K562 (cell line): ENCODE results near the gene ATXN1. TPM values are rescaled to one million over a fixed set of nuclear protein-coding genes. Genes with fewer than 3 reads are reported as not detected.

Experiments
- ATAC-seq: fragments of 200-7000 bp; cut with Tn5 transposase; 3 replicates; pipeline ENCODE4 v1.9.1; 2020; ENCODE audit warnings: moderate library complexity
- BruUV-seq: library from RNA; stranded (reverse); fragments of 400-500 nt; replicated peaks from 2 replicates; lab custom pipeline; 2021; lab: Mats Ljungman, UMichigan
- CTCF ChIA-PET: fragments of 300-600 bp; formaldehyde crosslinking; extraction: SDS; loops from one replicate; lab custom pipeline; 2021; ENCODE audit warnings: low intra/inter-chr PET ratio; lab: Yijun Ruan, JAX
- POLR2A ChIA-PET: fragments of 300-600, 350-650 bp; sonication (Branson Sonifier 250); formaldehyde crosslinking; extraction: SDS; loops from one replicate; lab custom pipeline; 2021; ENCODE audit warnings: antibody characterized with exemption, inconsistent platforms; lab: Yijun Ruan, JAX
- DNase-seq, 4 experiments: peaks; one replicate each; pipeline versions ENCODE4 v3.0.0 to v3.0.0-alpha.2; 2011 to 2018; ENCODE audit warnings: low spot score in 3 of 4, mixed read lengths in 3 of 4; ENCODE audit errors: extremely low read depth in 1 of 4
- FAIRE-seq: peaks from 2 replicates; lab custom pipeline; 2011; peaks lifted over from hg19 to GRCh38; lab: Jason Lieb, UNC
- H2AFZ ChIP-seq: 2 replicates; pipeline ENCODE4 v1.6.0; 2011; ENCODE audit warnings: low read depth, low read length, control low read depth, inconsistent platforms
- H3K27ac ChIP-seq: fragments of 200-600 bp; 3 replicates; pipeline ENCODE4 v1.8.0; 2011; ENCODE audit warnings: low read depth, mild to moderate bottlenecking, control low read depth, inconsistent platforms, low read length, moderate library complexity, mixed read lengths; ENCODE audit errors: extremely low read depth
- H3K27me3 ChIP-seq, 2 experiments: fragments of 300-600 bp in 1 of 2; 2 replicates in 1 of 2; 3 replicates in 1 of 2; pipeline versions ENCODE4 v1.6.0 to v1.8.0; 2011; ENCODE audit warnings: inconsistent platforms in 2 of 2, low read length in 2 of 2, mild to moderate bottlenecking in 1 of 2, mixed read lengths in 1 of 2, moderate library complexity in 1 of 2; ENCODE audit not compliant: control insufficient read depth in 2 of 2, insufficient read depth in 2 of 2
- H3K36me3 ChIP-seq: fragments of 300-600 bp; 3 replicates; pipeline ENCODE4 v1.8.0; 2011; ENCODE audit warnings: mild to moderate bottlenecking, low read length, inconsistent platforms; ENCODE audit not compliant: control insufficient read depth, insufficient read depth
- H3K4me1 ChIP-seq, 2 experiments: fragments of 200-600 bp in 1 of 2; replicated peaks in 1 of 2; 2 replicates in 1 of 2; 3 replicates in 1 of 2; pipeline versions ENCODE4 v1.5.1 to v1.8.0; 2011; ENCODE audit warnings: inconsistent platforms in 2 of 2, low read length in 2 of 2, mild to moderate bottlenecking in 1 of 2, mixed read lengths in 1 of 2, moderate library complexity in 1 of 2; ENCODE audit not compliant: control insufficient read depth in 2 of 2, insufficient read depth in 2 of 2
- H3K4me2 ChIP-seq: 2 replicates; pipeline ENCODE4 v1.6.1; 2011; ENCODE audit warnings: low read length, control low read depth, inconsistent platforms, mixed read lengths; ENCODE audit not compliant: insufficient read depth
- H3K4me3 ChIP-seq: fragments of 200-600 bp; sonication (generic), shearing (Covaris generic); 2 replicates; pipeline ENCODE4 v1.5.1; 2016; ENCODE audit warnings: control low read depth, inconsistent platforms
- H3K79me2 ChIP-seq: fragments of 200-600 bp; 3 replicates; pipeline ENCODE4 v1.8.0; 2011; ENCODE audit warnings: low read length, inconsistent platforms; ENCODE audit not compliant: control insufficient read depth, insufficient read depth
- H3K9ac ChIP-seq, 2 experiments: 2 replicates each; pipeline versions ENCODE4 v1.6.0 to v1.6.1; 2011; ENCODE audit warnings: low read depth in 2 of 2, low read length in 2 of 2, control low read depth in 1 of 2, inconsistent platforms in 1 of 2, mild to moderate bottlenecking in 1 of 2, mixed read lengths in 1 of 2; ENCODE audit not compliant: insufficient read depth in 1 of 2
- H3K9me1 ChIP-seq: one replicate; pipeline ENCODE4 v1.6.0; 2011; ENCODE audit warnings: inconsistent platforms, mild to moderate bottlenecking, low read length, moderate library complexity; ENCODE audit not compliant: control insufficient read depth, insufficient read depth
- H3K9me3 ChIP-seq: replicated peaks from 2 replicates; pipeline ENCODE4 v1.5.1; 2011; ENCODE audit warnings: low read depth, low read length, inconsistent platforms; ENCODE audit not compliant: control insufficient read depth, insufficient read depth
- H4K20me1 ChIP-seq: replicated peaks from 2 replicates; pipeline ENCODE4 v1.6.1; 2011; ENCODE audit warnings: low read length, inconsistent platforms, mixed read lengths; ENCODE audit not compliant: control insufficient read depth, insufficient read depth
- CTBP1 ChIP-seq: fragments of 450-650 bp; IDR thresholded peaks from 2 replicates; pipeline ENCODE4 v1.6.1; 2016; ENCODE audit warnings: borderline replicate concordance
- HDGF ChIP-seq: fragments of 450-650 bp; IDR thresholded peaks from 2 replicates; pipeline ENCODE4 v1.6.1; 2016
- KDM1A ChIP-seq, 2 experiments: fragments of 450-650 bp; IDR thresholded peaks; 2 replicates each; pipeline ENCODE4 v1.6.1; 2016; ENCODE audit warnings: mild to moderate bottlenecking in 2 of 2
- MAFF ChIP-seq: IDR thresholded peaks from 2 replicates; pipeline ENCODE4 v1.6.1; 2012; ENCODE audit warnings: low read length, improper control_type of control experiment
- MEF2A ChIP-seq: IDR thresholded peaks from 2 replicates; pipeline ENCODE4 v1.6.1; 2011; ENCODE audit warnings: low read depth, mild to moderate bottlenecking, low read length, moderate library complexity; ENCODE audit not compliant: control insufficient read depth
- PPARD ChIP-seq: fragments of 250-450 bp; sonication (Bioruptor Pico); IDR thresholded peaks from 2 replicates; pipeline ENCODE4 v1.8.0; 2022; ENCODE audit warnings: inconsistent platforms, mild to moderate bottlenecking, moderate library complexity
- SMARCC2 ChIP-seq: fragments of 450-650 bp; IDR thresholded peaks from 2 replicates; pipeline ENCODE4 v1.6.1; 2017; ENCODE audit warnings: antibody characterized with exemption, moderate library complexity, mild to moderate bottlenecking, low read depth
- STAT5A ChIP-seq: IDR thresholded peaks from 2 replicates; pipeline ENCODE4 v1.6.1; 2012; ENCODE audit warnings: low read length, inconsistent platforms, borderline replicate concordance
- TAF15 ChIP-seq: fragments of 200-400 bp; formaldehyde crosslinking; IDR thresholded peaks from 2 replicates; pipeline ENCODE4 v1.6.1; 2017; ENCODE audit warnings: mild to moderate bottlenecking, low read depth, low read length, moderate library complexity
- ZNF3 ChIP-seq: fragments of 250-450 bp; sonication (Bioruptor Pico); IDR thresholded peaks from 2 replicates; pipeline ENCODE4 v1.5.0; 2021; ENCODE audit warnings: mild to moderate bottlenecking, moderate library complexity
- ZNF668 ChIP-seq: fragments of 250-450 bp; sonication (Bioruptor Pico); IDR thresholded peaks from 2 replicates; pipeline ENCODE4 v1.8.0; 2022; ENCODE audit warnings: mild to moderate bottlenecking, inconsistent platforms
- ZNF695 ChIP-seq: fragments of 450-650 bp; formaldehyde crosslinking; IDR thresholded peaks from 2 replicates; pipeline ENCODE4 v1.4.0; 2020; ENCODE audit warnings: mild to moderate bottlenecking, moderate library complexity
- WGBS: fragments of 100-300 bp; shearing (Covaris generic); methylation state at CpG from one replicate; pipeline ENCODE4 v1.1.6; 2016; ENCODE audit warnings: low coverage, mixed read lengths; ENCODE audit not compliant: insufficient coverage; ENCODE audit errors: missing lambda C conversion rate; 5-methylcytosine and 5-hydroxymethylcytosine counted together
- in situ Hi-C: fragments of 300-500 bp; cut with MboI; formaldehyde crosslinking; loops from 4 replicates; pipeline ENCODE4 v1.15.0; 2018; ENCODE audit warnings: inconsistent platforms, mixed read lengths
- intact Hi-C: fragments of 100-400 bp; cut with micrococcal nuclease; formaldehyde crosslinking; loops from 2 replicates; pipeline ENCODE4 v1.14.2; 2022
- polyA plus RNA-seq, 8 experiments: library from polyadenylated mRNA; depleted of rRNA in 4 of 8; stranded (reverse) in 5 of 8; unstranded in 3 of 8; fragments of >200 nt; fragmentation: Nextera tagmentation in 2 of 8; fragmentation: Illumina TruSeq in 1 of 8; extraction: Ambion mirVana in 2 of 8; extraction: Trizol in 1 of 8; gene quantifications; 2 replicates each; pipeline versions ENCODE4 v1.2.1 to v1.2.3, GENCODE V29; 2011 to 2014; ENCODE audit warnings: inconsistent platforms in 1 of 8, missing spikeins in 1 of 8
- total RNA-seq, 7 experiments: library from RNA; depleted of rRNA in 6 of 7; stranded (reverse); fragments of >200 nt in 6 of 7; fragmentation: Illumina TruSeq in 2 of 7; extraction: Trizol in 2 of 7; gene quantifications; 2 replicates each; pipeline versions ENCODE4 v1.2.1 to v1.2.3, GENCODE V29; 2011 to 2021; ENCODE audit warnings: low replicate concordance in 1 of 7
- TF ChIP-seq, protein P1 (sequence below): conservative IDR thresholded peaks from 2 replicates; pipeline ENCODE4 v1.6.1; 2011; ENCODE audit warnings: low read depth, mild to moderate bottlenecking, low read length; ENCODE audit not compliant: control insufficient read depth
- TF ChIP-seq, protein P2 (sequence below): sonication (generic); formaldehyde crosslinking; IDR thresholded peaks from 2 replicates; pipeline ENCODE4 v1.8.1; 2022; ENCODE audit warnings: missing genetic modification reagents
- TF ChIP-seq, protein P3 (sequence below): fragments of 200-800 bp; sonication (Bioruptor generic); IDR thresholded peaks from 2 replicates; pipeline ENCODE4 v1.6.1; 2017; ENCODE audit warnings: missing genetic modification characterization, missing compliant biosample characterization
- TF ChIP-seq, protein P4 (sequence below): sonication (generic); formaldehyde crosslinking; IDR thresholded peaks from 2 replicates; pipeline ENCODE4 v1.8.1; 2022; ENCODE audit warnings: missing genetic modification reagents
- TF ChIP-seq, protein P5 (sequence below), 2 experiments: IDR thresholded peaks; 2 replicates each; pipeline ENCODE4 v1.6.1; 2012; ENCODE audit warnings: improper control_type of control experiment in 2 of 2, low read depth in 2 of 2, low read length in 2 of 2, borderline replicate concordance in 1 of 2

ATXN1 gene
- total and polyA plus RNA-seq, 9 of the 15 experiments (the other 6 are each of a cell fraction or from before 2014, with no cell fraction given) = under 0.01 to 1.2 (median 0.58) TPM

DNA sequence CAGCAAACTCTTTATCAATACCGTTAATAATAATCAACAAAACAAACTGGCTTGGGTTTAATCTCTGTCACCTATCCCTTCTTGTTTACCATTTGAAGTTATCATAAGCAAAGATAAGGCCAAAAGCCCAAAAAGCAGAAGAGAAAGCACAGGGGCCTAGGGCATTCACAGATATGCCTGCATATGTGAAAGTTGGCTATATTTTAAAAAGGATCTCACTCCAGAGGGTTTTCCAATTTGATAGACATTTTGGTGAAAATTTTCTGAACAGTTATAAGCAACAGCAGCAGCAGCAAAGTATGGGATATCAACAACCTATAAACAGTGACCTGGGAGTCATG is 101.1 kb downstream of the ATXN1 start:
- H3K4me2 ChIP-seq = no peak overlapping the region
- DNase-seq (no peak), FAIRE-seq (no peak), ATAC-seq (no peak)
- BruUV-seq = no TSS peak
- in situ Hi-C loops (no loop called here), intact Hi-C loops (no loop called here)
- no peaks in the 10 kb centered on the region for H3K36me3 ChIP-seq
- CTCF ChIA-PET = no interaction called here
- H3K9me1 ChIP-seq = no peaks in the 10 kb centered on the region
- H2AFZ ChIP-seq = no peak overlapping the region
- no peaks in the 10 kb centered on the region for H3K79me2 ChIP-seq
- no peaks in the 10 kb centered on the region for H3K4me1 ChIP-seq
- POLR2A ChIA-PET = no interaction called here
- no peaks in the 10 kb centered on the region; a peak in 1 of 5 replicates for H3K27me3 ChIP-seq
- H4K20me1 ChIP-seq = no peaks in the 10 kb centered on the region
- H3K9ac ChIP-seq = no peak overlapping the region
- 0% methylated on average over 1 of the region's 1 CpG for WGBS
- H3K27ac ChIP-seq = no peak overlapping the region
- no peak overlapping the region for H3K4me3 ChIP-seq
- no peaks in the 10 kb centered on the region for H3K9me3 ChIP-seq
- TF ChIP-seq, protein P1, sequence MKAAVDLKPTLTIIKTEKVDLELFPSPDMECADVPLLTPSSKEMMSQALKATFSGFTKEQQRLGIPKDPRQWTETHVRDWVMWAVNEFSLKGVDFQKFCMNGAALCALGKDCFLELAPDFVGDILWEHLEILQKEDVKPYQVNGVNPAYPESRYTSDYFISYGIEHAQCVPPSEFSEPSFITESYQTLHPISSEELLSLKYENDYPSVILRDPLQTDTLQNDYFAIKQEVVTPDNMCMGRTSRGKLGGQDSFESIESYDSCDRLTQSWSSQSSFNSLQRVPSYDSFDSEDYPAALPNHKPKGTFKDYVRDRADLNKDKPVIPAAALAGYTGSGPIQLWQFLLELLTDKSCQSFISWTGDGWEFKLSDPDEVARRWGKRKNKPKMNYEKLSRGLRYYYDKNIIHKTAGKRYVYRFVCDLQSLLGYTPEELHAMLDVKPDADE = no peak
- TF ChIP-seq, protein P2, sequence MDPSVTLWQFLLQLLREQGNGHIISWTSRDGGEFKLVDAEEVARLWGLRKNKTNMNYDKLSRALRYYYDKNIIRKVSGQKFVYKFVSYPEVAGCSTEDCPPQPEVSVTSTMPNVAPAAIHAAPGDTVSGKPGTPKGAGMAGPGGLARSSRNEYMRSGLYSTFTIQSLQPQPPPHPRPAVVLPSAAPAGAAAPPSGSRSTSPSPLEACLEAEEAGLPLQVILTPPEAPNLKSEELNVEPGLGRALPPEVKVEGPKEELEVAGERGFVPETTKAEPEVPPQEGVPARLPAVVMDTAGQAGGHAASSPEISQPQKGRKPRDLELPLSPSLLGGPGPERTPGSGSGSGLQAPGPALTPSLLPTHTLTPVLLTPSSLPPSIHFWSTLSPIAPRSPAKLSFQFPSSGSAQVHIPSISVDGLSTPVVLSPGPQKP = no peak
- TF ChIP-seq STAT5A = no peak
- TF ChIP-seq TAF15 = no peak
- no peak for TF ChIP-seq MEF2A
- no peak for TF ChIP-seq MAFF
- TF ChIP-seq, protein P3, sequence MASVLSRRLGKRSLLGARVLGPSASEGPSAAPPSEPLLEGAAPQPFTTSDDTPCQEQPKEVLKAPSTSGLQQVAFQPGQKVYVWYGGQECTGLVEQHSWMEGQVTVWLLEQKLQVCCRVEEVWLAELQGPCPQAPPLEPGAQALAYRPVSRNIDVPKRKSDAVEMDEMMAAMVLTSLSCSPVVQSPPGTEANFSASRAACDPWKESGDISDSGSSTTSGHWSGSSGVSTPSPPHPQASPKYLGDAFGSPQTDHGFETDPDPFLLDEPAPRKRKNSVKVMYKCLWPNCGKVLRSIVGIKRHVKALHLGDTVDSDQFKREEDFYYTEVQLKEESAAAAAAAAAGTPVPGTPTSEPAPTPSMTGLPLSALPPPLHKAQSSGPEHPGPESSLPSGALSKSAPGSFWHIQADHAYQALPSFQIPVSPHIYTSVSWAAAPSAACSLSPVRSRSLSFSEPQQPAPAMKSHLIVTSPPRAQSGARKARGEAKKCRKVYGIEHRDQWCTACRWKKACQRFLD (CRISPR knock-in tag) = no peak
- TF ChIP-seq, protein P4, sequence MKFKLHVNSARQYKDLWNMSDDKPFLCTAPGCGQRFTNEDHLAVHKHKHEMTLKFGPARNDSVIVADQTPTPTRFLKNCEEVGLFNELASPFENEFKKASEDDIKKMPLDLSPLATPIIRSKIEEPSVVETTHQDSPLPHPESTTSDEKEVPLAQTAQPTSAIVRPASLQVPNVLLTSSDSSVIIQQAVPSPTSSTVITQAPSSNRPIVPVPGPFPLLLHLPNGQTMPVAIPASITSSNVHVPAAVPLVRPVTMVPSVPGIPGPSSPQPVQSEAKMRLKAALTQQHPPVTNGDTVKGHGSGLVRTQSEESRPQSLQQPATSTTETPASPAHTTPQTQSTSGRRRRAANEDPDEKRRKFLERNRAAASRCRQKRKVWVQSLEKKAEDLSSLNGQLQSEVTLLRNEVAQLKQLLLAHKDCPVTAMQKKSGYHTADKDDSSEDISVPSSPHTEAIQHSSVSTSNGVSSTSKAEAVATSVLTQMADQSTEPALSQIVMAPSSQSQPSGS (CRISPR knock-in tag) = no peak
- no peak for TF ChIP-seq HDGF
- TF ChIP-seq, protein P5, sequence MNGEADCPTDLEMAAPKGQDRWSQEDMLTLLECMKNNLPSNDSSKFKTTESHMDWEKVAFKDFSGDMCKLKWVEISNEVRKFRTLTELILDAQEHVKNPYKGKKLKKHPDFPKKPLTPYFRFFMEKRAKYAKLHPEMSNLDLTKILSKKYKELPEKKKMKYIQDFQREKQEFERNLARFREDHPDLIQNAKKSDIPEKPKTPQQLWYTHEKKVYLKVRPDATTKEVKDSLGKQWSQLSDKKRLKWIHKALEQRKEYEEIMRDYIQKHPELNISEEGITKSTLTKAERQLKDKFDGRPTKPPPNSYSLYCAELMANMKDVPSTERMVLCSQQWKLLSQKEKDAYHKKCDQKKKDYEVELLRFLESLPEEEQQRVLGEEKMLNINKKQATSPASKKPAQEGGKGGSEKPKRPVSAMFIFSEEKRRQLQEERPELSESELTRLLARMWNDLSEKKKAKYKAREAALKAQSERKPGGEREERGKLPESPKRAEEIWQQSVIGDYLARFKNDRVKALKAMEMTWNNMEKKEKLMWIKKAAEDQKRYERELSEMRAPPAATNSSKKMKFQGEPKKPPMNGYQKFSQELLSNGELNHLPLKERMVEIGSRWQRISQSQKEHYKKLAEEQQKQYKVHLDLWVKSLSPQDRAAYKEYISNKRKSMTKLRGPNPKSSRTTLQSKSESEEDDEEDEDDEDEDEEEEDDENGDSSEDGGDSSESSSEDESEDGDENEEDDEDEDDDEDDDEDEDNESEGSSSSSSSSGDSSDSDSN (IDR thresholded peaks at IDR 0.05; ENCODE audit: borderline replicate concordance in 1 of 2, low read depth in 2 of 2, low read length in 2 of 2) = no peak
- TF ChIP-seq CTBP1 = no peak
- TF ChIP-seq ZNF3 (CRISPR knock-in tag) = no peak
- no peak for TF ChIP-seq PPARD (CRISPR knock-in tag)
- TF ChIP-seq ZNF668 = no peak
- no peak for TF ChIP-seq ZNF695 (CRISPR knock-in tag)
- no peak for TF ChIP-seq KDM1A (IDR thresholded peaks at IDR 0.05)
- no peak for TF ChIP-seq SMARCC2
